ENCODE data around the gene BPIFB6. TPM values are rescaled to one million over a fixed set of nuclear protein-coding genes. Genes with fewer than 3 reads are reported as not detected.

Gene BPIFB6
- not detected for total RNA-seq

- DNase-seq, result no peak
- 90% methylated on average over 10 of the region's 10 CpGs; no CpG with 5 or more reads in 1 of the 2 donors for WGBS, 2 donors (ENCODE audit: low coverage in 1 of 2)
- H3K4me3 ChIP-seq, result no peak within 1 kb of the TSS
- H3K36me3 ChIP-seq, result no peaks in the 10 kb centered on the region
- H3K27me3 ChIP-seq, result no peaks in the 10 kb centered on the region
- intact Hi-C loops (cut with DNase I; ENCODE audit: low total_unique reads), result no loop called here
- no peak within 1 kb of the TSS for H3K27ac ChIP-seq
- in situ Hi-C loops (cut with MboI; ENCODE audit: low pct_ligation_motif_present in 1 of 4, low pct_unique_long_range_greater_than_20kb in 1 of 4, low sequenced_read_pairs in 3 of 4), result no loop called here
- TF ChIP-seq POLR2AphosphoS5 (IDR thresholded peaks at IDR 0.05), result no peak
- no peaks in the 10 kb centered on the region for H3K4me1 ChIP-seq
- no peaks in the 10 kb centered on the region for H3K9me3 ChIP-seq
Observed at GRCh38 chr20:33031531-33031930, at the start of gene BPIFB6. TSS of gene BPIFB6 (plus strand) at chr20:33031648. CDS start at chr20:33031648, 0 bp downstream.

- Histone ChIP-seq H3K4me1 (no peaks in the 10 kb centered on the region), H3K27ac (no peak overlapping the region), H3K27me3 (no peaks in the 10 kb centered on the region), H3K4me3 (no peak overlapping the region), H3K9me3 (no peaks in the 10 kb centered on the region), H3K36me3 (no peaks in the 10 kb centered on the region)
- 50% methylated on average over 10 of the region's 10 CpGs; no CpG with 5 or more reads in 1 of the 2 donors for WGBS, 2 donors (ENCODE audit: low coverage in 1 of 2)
- intact Hi-C loops (cut with DNase I; ENCODE audit: low total_unique reads) (no loop called here), in situ Hi-C loops (cut with MboI; ENCODE audit: low pct_ligation_motif_present in 1 of 4, low pct_unique_long_range_greater_than_20kb in 1 of 4, low sequenced_read_pairs in 3 of 4) (no loop called here)
- TF ChIP-seq EP300 (IDR thresholded peaks at IDR 0.05; ENCODE audit: low read depth) (no peak), CTCF (IDR thresholded peaks at IDR 0.05) (no peak), POLR2A (IDR thresholded peaks at IDR 0.05) (no peak), POLR2AphosphoS5 (IDR thresholded peaks at IDR 0.05) (no peak)
- no peak for DNase-seq
Observed at GRCh38 chr20:32982617-32983458, 48.6 kb upstream of the BPIFB6 start.

- DNase-seq, result no peak
- in situ Hi-C loops (cut with MboI; ENCODE audit: low pct_ligation_motif_present in 1 of 4, low pct_unique_long_range_greater_than_20kb in 1 of 4, low sequenced_read_pairs in 3 of 4), result no loop called here
- no peak overlapping the region for H3K27ac ChIP-seq
- H3K27me3 ChIP-seq, result no peaks in the 10 kb centered on the region
- intact Hi-C loops (cut with DNase I; ENCODE audit: low total_unique reads), result no loop called here
- no peaks in the 10 kb centered on the region for H3K36me3 ChIP-seq
- H3K9me3 ChIP-seq, result no peaks in the 10 kb centered on the region
- no peak overlapping the region for H3K4me3 ChIP-seq
- 85 to 100% methylated on average over 2 to 12 of the region's 12 CpGs for WGBS, 2 donors (ENCODE audit: low coverage in 1 of 2)
- no peak for TF ChIP-seq POLR2A (IDR thresholded peaks at IDR 0.05)
- TF ChIP-seq POLR2AphosphoS5 (IDR thresholded peaks at IDR 0.05), result no peak
- TF ChIP-seq CTCF (IDR thresholded peaks at IDR 0.05), result no peak
- no peak for TF ChIP-seq EP300 (IDR thresholded peaks at IDR 0.05; ENCODE audit: low read depth)
- no peaks in the 10 kb centered on the region for H3K4me1 ChIP-seq
Observed at GRCh38 chr20:32983459-32984112, 47.9 kb upstream of the BPIFB6 start.

GRCh38 chr20:32984196-32984595, 47.3 kb upstream of the BPIFB6 start:
- no peaks in the 10 kb centered on the region for H3K9me3 ChIP-seq
- WGBS, 2 donors (ENCODE audit: low coverage in 1 of 2), result 70 to 71% methylated on average over 2 to 7 of the region's 7 CpGs
- intact Hi-C loops (cut with DNase I; ENCODE audit: low total_unique reads), result no loop called here

More at GRCh38 chr20:32984196-32984595, 47.3 kb upstream of the BPIFB6 start:
- in situ Hi-C loops (cut with MboI; ENCODE audit: low pct_ligation_motif_present in 1 of 4, low pct_unique_long_range_greater_than_20kb in 1 of 4, low sequenced_read_pairs in 3 of 4), result no loop called here
- Histone ChIP-seq H3K27me3 (no peaks in the 10 kb centered on the region), H3K4me3 (no peak overlapping the region), H3K36me3 (no peaks in the 10 kb centered on the region), H3K27ac (no peak overlapping the region), H3K4me1 (no peaks in the 10 kb centered on the region)
- no peak for DNase-seq
- TF ChIP-seq CTCF (IDR thresholded peaks at IDR 0.05) (no peak), POLR2A (IDR thresholded peaks at IDR 0.05) (no peak), POLR2AphosphoS5 (IDR thresholded peaks at IDR 0.05) (no peak), EP300 (IDR thresholded peaks at IDR 0.05; ENCODE audit: low read depth) (no peak)

Measured in transverse colon (tissue), 4 donors.